HG02943 (cell line): Measurements from ENCODE around the gene DEFB112.

Experiments
- ATAC-seq: cut with Tn5 transposase; IDR thresholded peaks from one replicate; pipeline ENCODE4 v1.9.1; 2021; ENCODE audit warnings: mild to moderate bottlenecking, low read depth, moderate library complexity; ENCODE audit not compliant: unreplicated experiment

Gene DEFB112

GRCh38 chr6:50003139-50003538, 46.6 kb downstream of the DEFB112 start:
- no peak for ATAC-seq

- ATAC-seq = no peak
These were observed 54.5 kb downstream of the DEFB112 start for GRCh38 chr6:49995278-49995677.
